ENCODE measurements around the gene CKLF. TPM values are rescaled to one million over a fixed set of nuclear protein-coding genes. Genes with fewer than 3 reads are reported as not detected.
A peak's percentile ranks its signal among the peaks of the same experiment; 100 is the strongest.
"Not testable (repeated sequence)": the region's sequence is repeated elsewhere in the genome, so short reads cannot be mapped to it uniquely, and the experiment has no call there.

The CKLF gene
- total RNA-seq, 4 donors from 2014 or later: 7.5 to 47.1 (median 22.2) TPM

DNA sequence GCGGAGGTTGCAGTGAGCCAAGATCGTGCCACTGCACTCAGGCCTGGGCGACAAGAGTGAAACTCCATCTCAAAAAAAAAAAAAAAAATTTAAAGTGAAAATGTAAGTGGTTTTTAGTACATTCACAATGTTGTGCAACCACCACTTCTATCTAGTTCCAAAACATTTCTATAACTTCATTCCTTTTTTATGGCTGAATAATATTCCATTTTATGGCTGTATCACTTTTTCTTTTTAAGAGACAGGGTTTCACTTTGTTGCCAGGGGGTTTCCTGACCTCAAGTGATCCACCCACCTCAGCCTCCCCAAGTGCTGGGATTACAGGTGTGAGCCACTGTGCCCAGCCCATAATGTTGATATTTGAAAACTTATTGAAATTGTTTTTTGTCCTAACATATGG, 40.4 kb downstream of the CKLF start:
- no peaks in the 10 kb centered on the region for H3K27me3 ChIP-seq
- DNase-seq: no peak
- no peak for TF ChIP-seq POLR2A (IDR thresholded peaks at IDR 0.05)
- TF ChIP-seq, protein P1, sequence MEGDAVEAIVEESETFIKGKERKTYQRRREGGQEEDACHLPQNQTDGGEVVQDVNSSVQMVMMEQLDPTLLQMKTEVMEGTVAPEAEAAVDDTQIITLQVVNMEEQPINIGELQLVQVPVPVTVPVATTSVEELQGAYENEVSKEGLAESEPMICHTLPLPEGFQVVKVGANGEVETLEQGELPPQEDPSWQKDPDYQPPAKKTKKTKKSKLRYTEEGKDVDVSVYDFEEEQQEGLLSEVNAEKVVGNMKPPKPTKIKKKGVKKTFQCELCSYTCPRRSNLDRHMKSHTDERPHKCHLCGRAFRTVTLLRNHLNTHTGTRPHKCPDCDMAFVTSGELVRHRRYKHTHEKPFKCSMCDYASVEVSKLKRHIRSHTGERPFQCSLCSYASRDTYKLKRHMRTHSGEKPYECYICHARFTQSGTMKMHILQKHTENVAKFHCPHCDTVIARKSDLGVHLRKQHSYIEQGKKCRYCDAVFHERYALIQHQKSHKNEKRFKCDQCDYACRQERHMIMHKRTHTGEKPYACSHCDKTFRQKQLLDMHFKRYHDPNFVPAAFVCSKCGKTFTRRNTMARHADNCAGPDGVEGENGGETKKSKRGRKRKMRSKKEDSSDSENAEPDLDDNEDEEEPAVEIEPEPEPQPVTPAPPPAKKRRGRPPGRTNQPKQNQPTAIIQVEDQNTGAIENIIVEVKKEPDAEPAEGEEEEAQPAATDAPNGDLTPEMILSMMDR (IDR thresholded peaks at IDR 0.05): no peak
- no peaks in the 10 kb centered on the region for H3K9me3 ChIP-seq
- H3K36me3 ChIP-seq: no peaks in the 10 kb centered on the region
- no peak overlapping the region for H3K27ac ChIP-seq
- no peaks in the 10 kb centered on the region for H3K4me1 ChIP-seq
- H3K4me3 ChIP-seq: no peak overlapping the region

DNA sequence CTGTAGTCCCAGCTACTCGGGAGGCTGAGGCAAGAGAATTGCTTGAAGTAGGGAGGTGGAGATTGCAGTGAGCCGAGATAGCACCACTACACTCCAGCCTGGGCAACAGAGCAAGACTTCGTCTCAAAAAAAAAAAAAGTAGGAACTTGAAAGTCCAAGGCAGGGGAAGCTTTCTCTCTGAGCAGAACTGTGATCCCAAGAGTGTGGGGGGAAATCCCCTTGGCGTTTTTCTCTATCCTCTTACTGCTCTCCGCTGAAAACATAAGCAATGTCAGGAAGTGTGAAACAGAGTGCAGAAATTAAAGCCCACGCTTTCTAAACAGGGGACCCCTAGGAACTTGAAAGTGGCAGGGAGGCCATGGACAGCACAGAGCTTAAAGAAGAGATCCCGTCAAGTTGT, 42.4 kb downstream of the CKLF start:
- H3K9me3 ChIP-seq: no peaks in the 10 kb centered on the region
- no peaks in the 10 kb centered on the region for H3K4me1 ChIP-seq
- TF ChIP-seq, protein P1 (IDR thresholded peaks at IDR 0.05): no peak
- TF ChIP-seq POLR2A (IDR thresholded peaks at IDR 0.05): no peak
- no peaks in the 10 kb centered on the region for H3K27me3 ChIP-seq
- no peaks in the 10 kb centered on the region for H3K36me3 ChIP-seq
- no peak overlapping the region for H3K27ac ChIP-seq
- no peak for DNase-seq
- H3K4me3 ChIP-seq: no peak overlapping the region

DNA sequence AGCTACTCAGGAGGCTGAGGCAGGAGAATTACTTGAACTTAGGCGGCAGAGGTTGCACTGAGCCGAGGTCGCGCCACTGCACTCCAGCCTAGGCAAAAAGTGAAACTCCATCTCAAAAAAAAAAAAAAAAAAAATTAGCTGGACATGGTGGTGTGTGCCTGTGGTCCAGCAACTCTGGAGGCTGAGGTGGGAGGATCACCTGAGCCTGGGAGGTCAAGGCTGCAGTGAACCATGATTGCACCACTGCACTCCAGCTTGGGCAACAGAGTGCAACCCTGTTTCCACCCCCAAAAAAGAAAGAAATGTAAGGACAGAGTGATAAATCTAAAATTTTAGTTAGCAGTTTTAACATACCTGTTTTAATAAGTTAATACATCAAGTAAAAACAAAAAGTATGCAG, 44.2 kb downstream of the CKLF start:
- H3K9me3 ChIP-seq, H3K4me3 ChIP-seq, H3K4me1 ChIP-seq, H3K27me3 ChIP-seq, DNase-seq, H3K27ac ChIP-seq, H3K36me3 ChIP-seq: not testable (repeated sequence)

DNA sequence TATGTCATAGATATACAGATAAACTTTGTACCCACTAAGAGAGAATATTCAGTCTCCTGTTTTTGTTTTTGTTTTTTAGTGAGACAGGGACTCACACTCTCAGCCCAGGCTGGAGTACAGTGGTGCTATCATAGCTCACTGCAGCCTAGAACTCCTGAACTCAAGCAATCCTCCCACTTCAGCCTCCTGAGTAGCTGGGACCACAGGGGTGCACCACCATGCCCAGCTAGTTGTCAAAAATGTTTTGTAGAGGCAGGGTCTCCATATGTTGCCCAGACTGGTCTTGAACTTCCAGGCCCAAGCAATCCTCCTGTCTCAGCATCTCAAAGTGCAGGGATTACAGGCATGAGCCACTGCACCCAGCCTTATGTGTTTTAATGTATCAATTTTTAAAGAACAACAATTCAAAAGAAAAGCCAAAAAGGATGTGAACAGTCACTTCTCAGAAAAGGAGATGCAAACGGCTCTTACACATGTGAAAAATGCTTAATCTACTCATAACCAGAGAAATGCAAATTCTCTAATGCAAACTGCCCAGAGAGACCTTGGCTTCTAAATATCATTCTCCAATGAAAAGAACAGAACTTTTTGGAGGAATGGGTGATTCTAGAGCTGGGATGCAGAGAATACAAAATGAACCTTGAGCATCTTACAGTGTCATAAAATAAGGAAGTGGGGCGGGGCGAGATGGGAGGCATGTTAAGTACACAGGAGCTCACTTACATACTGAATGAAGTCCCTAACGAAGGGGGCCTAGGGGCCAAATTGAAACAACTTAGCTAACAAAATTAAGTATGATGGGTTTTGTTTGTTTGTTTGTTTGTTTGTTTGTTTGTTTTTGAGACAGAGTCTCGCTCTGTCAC, 44.8 kb downstream of the CKLF start:
- Histone ChIP-seq H3K36me3 (no peaks in the 10 kb centered on the region), H3K4me3 (no peak overlapping the region), H3K4me1 (no peaks in the 10 kb centered on the region), H3K9me3 (peaks cover 0 to 10% (median 0%) of the 10 kb centered on the region in 4 donors), H3K27ac (no peak overlapping the region), H3K27me3 (no peaks in the 10 kb centered on the region)
- peak in 1 of 3 donors; percentile 41 for DNase-seq
- TF ChIP-seq POLR2A (IDR thresholded peaks at IDR 0.05): no peak
- TF ChIP-seq, protein P1 (IDR thresholded peaks at IDR 0.05): no peak

DNA sequence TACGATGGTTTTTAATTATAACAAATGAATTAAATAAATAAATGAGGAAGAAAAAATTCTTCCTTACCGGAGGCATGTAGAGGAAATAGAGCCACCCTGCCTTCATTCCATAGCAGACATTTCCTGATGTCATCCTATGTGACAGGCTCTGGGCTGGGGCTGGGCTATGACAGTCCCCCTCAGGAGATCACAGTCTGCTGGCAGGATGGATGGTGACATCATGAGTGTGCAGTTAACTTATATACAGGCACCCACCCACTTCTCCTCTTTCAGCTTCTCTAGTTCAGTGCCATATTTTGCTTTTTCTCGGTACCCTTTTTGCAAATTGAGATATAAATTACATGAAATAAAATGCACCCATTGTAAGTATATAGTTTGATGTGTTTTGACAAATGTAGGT, 45.7 kb downstream of the CKLF start:
- peaks cover 0 to 10% (median 0%) of the 10 kb centered on the region in 4 donors for H3K9me3 ChIP-seq
- H3K27me3 ChIP-seq: no peaks in the 10 kb centered on the region
- H3K27ac ChIP-seq: no peak overlapping the region
- no peak for DNase-seq
- no peak overlapping the region for H3K4me3 ChIP-seq
- H3K36me3 ChIP-seq: no peaks in the 10 kb centered on the region
- TF ChIP-seq POLR2A (IDR thresholded peaks at IDR 0.05): no peak
- TF ChIP-seq, protein P1 (IDR thresholded peaks at IDR 0.05): no peak
- H3K4me1 ChIP-seq: peaks cover 0 to under 1% (median 0%) of the 10 kb centered on the region in 4 donors

DNA sequence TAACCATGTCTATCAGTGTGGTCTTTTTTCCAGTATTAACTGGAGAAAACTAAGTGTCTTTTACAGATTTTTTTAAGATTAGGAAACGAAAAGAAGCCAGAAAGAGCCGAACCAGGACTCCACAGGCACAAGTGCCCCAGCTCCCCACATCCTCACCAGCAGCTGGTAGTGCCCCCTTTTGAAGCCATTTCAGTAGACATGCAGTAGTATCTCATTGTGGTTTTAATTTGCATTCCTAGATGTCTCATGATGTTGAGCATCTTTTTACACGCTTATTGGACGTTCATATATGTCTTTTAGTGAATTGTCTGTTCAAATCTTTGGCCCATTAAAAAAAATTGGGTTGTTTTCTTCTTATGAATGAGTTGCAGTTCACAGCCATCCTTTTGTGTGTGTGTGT, 47.4 kb downstream of the CKLF start:
- no peak overlapping the region for H3K27ac ChIP-seq
- TF ChIP-seq POLR2A (IDR thresholded peaks at IDR 0.05): no peak
- TF ChIP-seq, protein P1 (IDR thresholded peaks at IDR 0.05): no peak
- peaks cover 0 to 15% (median 0%) of the 10 kb centered on the region in 4 donors for H3K4me1 ChIP-seq
- DNase-seq: no peak
- H3K36me3 ChIP-seq: no peaks in the 10 kb centered on the region
- H3K9me3 ChIP-seq: peaks cover 0 to 10% (median 0%) of the 10 kb centered on the region in 4 donors
- H3K27me3 ChIP-seq: no peaks in the 10 kb centered on the region
- H3K4me3 ChIP-seq: no peak overlapping the region
